Ascending aorta (tissue), 2 donors: ENCODE results near the gene ANKRD53. TPM values are rescaled to one million over a fixed set of nuclear protein-coding genes. Genes with fewer than 3 reads are reported as not detected.

Experiments used
- DNase-seq, 2 donors: peaks; one replicate each; pipeline ENCODE4 v3.0.0-alpha.2; 2019; ENCODE audit warnings: low spot score in 2 of 2
- H3K27ac ChIP-seq, 2 donors: fragments of 200-600 bp; sonication (generic); one replicate each; pipeline ENCODE4 v1.5.1; 2016 to 2017; ENCODE audit warnings: mild to moderate bottlenecking in 1 of 2
- H3K27me3 ChIP-seq: fragments of 200-600 bp; sonication (generic); one replicate; pipeline ENCODE4 v1.5.1; 2017
- H3K36me3 ChIP-seq, 2 donors: fragments of 200-600 bp; sonication (generic); one replicate each; pipeline ENCODE4 v1.5.1; 2016
- H3K4me1 ChIP-seq, 2 donors: fragments of 200-600 bp; sonication (generic); one replicate each; pipeline ENCODE4 v1.5.1; 2016 to 2017; ENCODE audit warnings: mild to moderate bottlenecking in 1 of 2
- H3K4me3 ChIP-seq, 2 donors: fragments of 200-600 bp; sonication (generic); one replicate each; pipeline ENCODE4 v1.5.1; 2016 to 2017; ENCODE audit warnings: mild to moderate bottlenecking in 1 of 2
- H3K9me3 ChIP-seq, 2 donors: fragments of 200-600 bp; sonication (generic); one replicate each; pipeline ENCODE4 v1.5.1; 2016
- CTCF ChIP-seq, 3 experiments: fragments of 200-600 bp in 2 of 3; fragments of 450-650 bp in 1 of 3; sonication (generic) in 2 of 3; IDR thresholded peaks; one replicate each; pipeline ENCODE4 v1.5.1; 2016 to 2019; ENCODE audit warnings: antibody characterized with exemption in 3 of 3, mild to moderate bottlenecking in 1 of 3, moderate library complexity in 1 of 3
- intact Hi-C: fragments of 100-400 bp; cut with DNase I; formaldehyde crosslinking; loops from one replicate; pipeline ENCODE4 v1.15.1; 2023
- total RNA-seq: library from RNA; depleted of rRNA; stranded (reverse); fragments of >200 nt; gene quantifications from one replicate; pipeline ENCODE4 v1.1.0, GENCODE V29; 2016

ANKRD53 gene
- total RNA-seq, 1 donor from 2014 or later, result 1.4 TPM

GRCh38 chr2:71001981-71002570 lies 23.6 kb downstream of the ANKRD53 start:
- Histone ChIP-seq H3K36me3 (no peaks in the 10 kb centered on the region), H3K27me3 (no peaks in the 10 kb centered on the region), H3K4me1 (no peaks in the 10 kb centered on the region), H3K4me3 (no peak overlapping the region), H3K9me3 (no peaks in the 10 kb centered on the region), H3K27ac (no peak overlapping the region)
- no peak for TF ChIP-seq CTCF (IDR thresholded peaks at IDR 0.05)
- intact Hi-C loops, result loop anchor here (1.0 to 5.0 kb wide), 2 partner anchors 37 to 130 kb away; no protein-coding TSS in a partner anchor
- DNase-seq, result peak in 1 of 2 donors; percentile 53

GRCh38 chr2:71003396-71003795 lies 25.0 kb downstream of the ANKRD53 start:
- Histone ChIP-seq H3K36me3 (no peaks in the 10 kb centered on the region), H3K4me3 (no peak overlapping the region), H3K9me3 (no peaks in the 10 kb centered on the region), H3K27me3 (no peaks in the 10 kb centered on the region), H3K4me1 (no peaks in the 10 kb centered on the region), H3K27ac (no peak overlapping the region)
- TF ChIP-seq CTCF (IDR thresholded peaks at IDR 0.05), result no peak
- intact Hi-C loops, result loop anchor here (5.0 kb wide), 1 partner anchor 131 kb away; no protein-coding TSS in a partner anchor
- no peak for DNase-seq

- Histone ChIP-seq H3K4me3 (no peak overlapping the region), H3K9me3 (no peaks in the 10 kb centered on the region), H3K36me3 (no peaks in the 10 kb centered on the region), H3K27me3 (no peaks in the 10 kb centered on the region), H3K4me1 (no peaks in the 10 kb centered on the region), H3K27ac (no peak overlapping the region)
- TF ChIP-seq CTCF (IDR thresholded peaks at IDR 0.05), result no peak
- intact Hi-C loops, result loop anchor here (5.0 kb wide), 1 partner anchor 132 kb away; no protein-coding TSS in a partner anchor
- DNase-seq, result peak in 1 of 2 donors; percentile 30
Measured at GRCh38 chr2:71003966-71004755, 25.7 kb downstream of the ANKRD53 start.

GRCh38 chr2:71004857-71005256 lies 26.4 kb downstream of the ANKRD53 start:
- intact Hi-C loops, result loop anchor here (5.0 kb wide), 1 partner anchor 133 kb away; no protein-coding TSS in a partner anchor
- peak in 1 of 2 donors; percentile 43 for DNase-seq
- no peak for TF ChIP-seq CTCF (IDR thresholded peaks at IDR 0.05)

GRCh38 chr2:71005271-71006202 lies 27.1 kb downstream of the ANKRD53 start:
- Histone ChIP-seq H3K9me3 (no peaks in the 10 kb centered on the region), H3K4me1 (no peaks in the 10 kb centered on the region), H3K36me3 (no peaks in the 10 kb centered on the region), H3K4me3 (no peak overlapping the region), H3K27me3 (no peaks in the 10 kb centered on the region), H3K27ac (no peak overlapping the region)
- intact Hi-C loops, result no loop called here
- peak in 1 of 2 donors; percentile 55 for DNase-seq
- no peak for TF ChIP-seq CTCF (IDR thresholded peaks at IDR 0.05)

More at GRCh38 chr2:71004857-71005256, 26.4 kb downstream of the ANKRD53 start:
- Histone ChIP-seq H3K27ac (no peak overlapping the region), H3K4me1 (no peaks in the 10 kb centered on the region), H3K4me3 (no peak overlapping the region), H3K27me3 (no peaks in the 10 kb centered on the region), H3K9me3 (no peaks in the 10 kb centered on the region), H3K36me3 (no peaks in the 10 kb centered on the region)
